GM19395 (cell line): ENCODE measurements around the gene PASK.

Experiments used
- ATAC-seq: cut with Tn5 transposase; IDR thresholded peaks from one replicate; pipeline ENCODE4 v1.9.1; 2021; ENCODE audit warnings: mild to moderate bottlenecking, moderate library complexity; ENCODE audit not compliant: unreplicated experiment

PASK gene

GRCh38 chr2:241128266-241128665 lies 21.0 kb downstream of the PASK start:
- ATAC-seq: no peak

- ATAC-seq: no peak
These were observed 22.5 kb downstream of the PASK start for GRCh38 chr2:241126771-241127202.

GRCh38 chr2:241126201-241126611 lies 23.1 kb downstream of the PASK start:
- ATAC-seq: no peak

GRCh38 chr2:241125626-241126025 lies 23.6 kb downstream of the PASK start:
- no peak for ATAC-seq

GRCh38 chr2:241123816-241124536 lies 25.3 kb downstream of the PASK start:
- no peak for ATAC-seq

- ATAC-seq: no peak
These were observed 26.8 kb downstream of the PASK start for GRCh38 chr2:241122376-241123002.

- no peak for ATAC-seq
These were observed 28.3 kb downstream of the PASK start for GRCh38 chr2:241121008-241121407.

- no peak for ATAC-seq
These were observed 28.8 kb downstream of the PASK start for GRCh38 chr2:241120440-241120839.

- ATAC-seq: no peak
These were observed 30.4 kb downstream of the PASK start for GRCh38 chr2:241118737-241119505.

GRCh38 chr2:241116606-241117560 lies 32.4 kb downstream of the PASK start:
- no peak for ATAC-seq

- ATAC-seq: no peak
These were observed 33.9 kb downstream of the PASK start for GRCh38 chr2:241115361-241115760.

- no peak for ATAC-seq
These were observed 34.4 kb downstream of the PASK start for GRCh38 chr2:241114836-241115235.

GRCh38 chr2:241112592-241112991 lies 36.7 kb downstream of the PASK start:
- ATAC-seq: no peak

- ATAC-seq: no peak
These were observed 37.2 kb downstream of the PASK start for GRCh38 chr2:241112046-241112445.

- ATAC-seq: peak; percentile 49
These were observed 37.8 kb downstream of the PASK start for GRCh38 chr2:241111440-241111805.

GRCh38 chr2:241110607-241111439 lies 38.4 kb downstream of the PASK start:
- peak; percentile 52 for ATAC-seq

GRCh38 chr2:241110089-241110606 lies 39.1 kb downstream of the PASK start:
- ATAC-seq: peak; percentile 32

GRCh38 chr2:241109210-241110088 lies 39.8 kb downstream of the PASK start:
- ATAC-seq: no peak
